Right kidney (tissue), 1 donor: ENCODE measurements around the gene DCDC2C.
A peak's percentile ranks its signal among the peaks of the same experiment; 100 is the strongest.
"Not testable (repeated sequence)": the region's sequence is repeated elsewhere in the genome, so short reads cannot be mapped to it uniquely, and the experiment has no call there.

Source experiments
- DNase-seq: peaks from one replicate; pipeline ENCODE4 v3.0.0-alpha.2; 2016

Gene DCDC2C

GRCh38 chr2:3774336-3774735, 71.0 kb downstream of the DCDC2C start:
- DNase-seq, result no peak

- no peak for DNase-seq
Observed at GRCh38 chr2:3776311-3776710, 72.9 kb downstream of the DCDC2C start.

GRCh38 chr2:3777966-3778365, 74.6 kb downstream of the DCDC2C start:
- no peak for DNase-seq

GRCh38 chr2:3778851-3779495, 75.6 kb downstream of the DCDC2C start:
- DNase-seq, result peak; percentile 57

- peak; percentile 38 for DNase-seq
Observed at GRCh38 chr2:3779496-3780049, 76.2 kb downstream of the DCDC2C start.

- DNase-seq, result peak; percentile 55
Observed at GRCh38 chr2:3780477-3781402, 77.4 kb downstream of the DCDC2C start.

GRCh38 chr2:3784731-3785130, 81.4 kb downstream of the DCDC2C start:
- no peak for DNase-seq

- DNase-seq, result no peak
Observed at GRCh38 chr2:3785220-3785889, 82.0 kb downstream of the DCDC2C start.

- DNase-seq, result no peak
Observed at GRCh38 chr2:3785890-3786273, 82.5 kb downstream of the DCDC2C start.

- no peak for DNase-seq
Observed at GRCh38 chr2:3787768-3788167, 84.4 kb downstream of the DCDC2C start.

GRCh38 chr2:3789256-3789655, 85.9 kb downstream of the DCDC2C start:
- DNase-seq, result no peak

- no peak for DNase-seq
Observed at GRCh38 chr2:3793249-3793648, 89.9 kb downstream of the DCDC2C start.

GRCh38 chr2:3801506-3801905, 98.1 kb downstream of the DCDC2C start:
- no peak for DNase-seq

GRCh38 chr2:3805201-3805939, 102.0 kb downstream of the DCDC2C start:
- DNase-seq, result no peak

- no peak for DNase-seq
Observed at GRCh38 chr2:3806168-3806567, 102.8 kb downstream of the DCDC2C start.

- DNase-seq, result no peak
Observed at GRCh38 chr2:3806730-3807129, 103.4 kb downstream of the DCDC2C start.

- no peak for DNase-seq
Observed at GRCh38 chr2:3807853-3808252, 104.5 kb downstream of the DCDC2C start.

- DNase-seq, result no peak
Observed at GRCh38 chr2:3814706-3815245, 111.4 kb downstream of the DCDC2C start.

- DNase-seq, result not testable (repeated sequence)
Observed at GRCh38 chr2:3817144-3817543, 113.8 kb downstream of the DCDC2C start.

- no peak for DNase-seq
Observed at GRCh38 chr2:3823748-3824147, 120.4 kb downstream of the DCDC2C start.

GRCh38 chr2:3827673-3828575, 124.5 kb downstream of the DCDC2C start:
- no peak for DNase-seq
